ENCODE results near the gene DUSP10.

DUSP10 gene

DNA sequence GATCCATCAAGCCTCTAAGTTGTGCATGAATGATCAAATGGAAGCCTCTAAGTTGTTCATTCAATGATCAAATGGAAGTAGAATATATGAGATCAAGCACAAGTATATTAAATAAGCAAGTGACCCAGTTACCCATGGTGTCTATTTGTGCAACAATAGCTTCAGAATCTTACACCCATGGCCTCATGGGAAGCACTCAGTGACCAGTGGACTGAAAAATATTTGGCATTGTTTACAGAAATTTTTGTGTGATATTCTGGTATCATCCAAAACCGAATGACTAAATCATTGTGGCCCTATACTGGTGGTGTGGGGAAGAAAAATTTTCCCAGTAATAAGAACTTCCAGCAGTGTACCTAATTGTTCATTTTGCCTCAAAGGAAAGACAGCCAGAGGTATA is 46.6 kb downstream of the DUSP10 start:
- H3K79me2 ChIP-seq (ENCODE audit: insufficient read depth, low read depth), result no peaks in the 10 kb centered on the region
- no peaks in the 10 kb centered on the region for H4K20me1 ChIP-seq (ENCODE audit: insufficient read depth)
- no peak overlapping the region for H3K4me2 ChIP-seq
- no peak overlapping the region for H3K4me3 ChIP-seq (IDR thresholded peaks at IDR 0.05; ENCODE audit: insufficient read depth, low read depth, low read length)
- TF ChIP-seq, protein P1, sequence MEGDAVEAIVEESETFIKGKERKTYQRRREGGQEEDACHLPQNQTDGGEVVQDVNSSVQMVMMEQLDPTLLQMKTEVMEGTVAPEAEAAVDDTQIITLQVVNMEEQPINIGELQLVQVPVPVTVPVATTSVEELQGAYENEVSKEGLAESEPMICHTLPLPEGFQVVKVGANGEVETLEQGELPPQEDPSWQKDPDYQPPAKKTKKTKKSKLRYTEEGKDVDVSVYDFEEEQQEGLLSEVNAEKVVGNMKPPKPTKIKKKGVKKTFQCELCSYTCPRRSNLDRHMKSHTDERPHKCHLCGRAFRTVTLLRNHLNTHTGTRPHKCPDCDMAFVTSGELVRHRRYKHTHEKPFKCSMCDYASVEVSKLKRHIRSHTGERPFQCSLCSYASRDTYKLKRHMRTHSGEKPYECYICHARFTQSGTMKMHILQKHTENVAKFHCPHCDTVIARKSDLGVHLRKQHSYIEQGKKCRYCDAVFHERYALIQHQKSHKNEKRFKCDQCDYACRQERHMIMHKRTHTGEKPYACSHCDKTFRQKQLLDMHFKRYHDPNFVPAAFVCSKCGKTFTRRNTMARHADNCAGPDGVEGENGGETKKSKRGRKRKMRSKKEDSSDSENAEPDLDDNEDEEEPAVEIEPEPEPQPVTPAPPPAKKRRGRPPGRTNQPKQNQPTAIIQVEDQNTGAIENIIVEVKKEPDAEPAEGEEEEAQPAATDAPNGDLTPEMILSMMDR (conservative IDR thresholded peaks at IDR 0.05; ENCODE audit: low read depth, low read length), result no peak
- H3K27ac ChIP-seq, result no peak overlapping the region
- H2AFZ ChIP-seq (ENCODE audit: low read depth), result no peak overlapping the region
- no peaks in the 10 kb centered on the region for H3K27me3 ChIP-seq (ENCODE audit: insufficient read depth, low read depth)
- no peak overlapping the region for H3K9ac ChIP-seq
- H3K4me1 ChIP-seq (ENCODE audit: low read depth, poor library complexity, severe bottlenecking), result no peaks in the 10 kb centered on the region
- H3K36me3 ChIP-seq (ENCODE audit: insufficient read depth), result no peaks in the 10 kb centered on the region

DNA sequence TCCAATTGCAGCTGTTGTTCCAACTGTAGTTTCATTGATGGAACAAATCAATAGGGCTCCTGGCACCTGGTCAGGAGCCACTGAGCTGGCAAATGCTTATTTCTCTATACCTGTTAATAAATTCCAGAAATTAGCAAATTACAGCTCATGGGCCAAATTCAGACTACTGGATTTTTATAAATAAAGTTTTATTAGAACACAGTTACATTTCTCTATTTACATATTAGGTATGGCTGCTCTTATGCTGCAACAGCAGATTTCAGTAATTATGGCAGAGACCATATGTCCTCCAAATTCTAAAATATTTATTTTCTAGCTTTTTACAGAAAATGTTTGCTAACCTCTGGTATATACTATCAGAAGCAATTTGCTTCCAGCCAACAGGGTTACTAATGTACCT is 47.8 kb downstream of the DUSP10 start:
- H3K4me2 ChIP-seq, result no peak overlapping the region
- no peak overlapping the region for H2AFZ ChIP-seq (ENCODE audit: low read depth)

DNA sequence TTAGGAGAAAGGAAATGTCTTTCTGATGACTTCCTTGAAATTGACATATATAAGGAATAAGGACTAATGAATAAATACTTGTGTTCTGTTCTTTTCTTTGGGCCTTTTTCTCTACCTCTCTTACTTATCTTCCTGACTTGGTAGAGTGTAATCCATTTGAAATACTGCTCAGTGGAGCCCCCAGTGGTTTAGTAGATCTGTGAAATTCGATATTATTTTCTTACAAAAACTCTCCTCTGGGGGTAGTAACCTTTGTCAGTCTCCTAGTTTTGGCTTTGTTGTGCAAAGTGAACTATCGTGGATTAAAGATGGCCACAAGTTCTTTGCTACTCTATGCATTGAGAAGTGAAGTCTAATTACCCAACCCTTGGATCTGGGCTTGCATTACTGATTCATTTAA is 48.8 kb downstream of the DUSP10 start:
- TF ChIP-seq, protein P1 (conservative IDR thresholded peaks at IDR 0.05; ENCODE audit: low read depth, low read length), result peak; percentile 52
- H3K4me2 ChIP-seq, result no peak overlapping the region

More for the DNA sequence above, 47.8 kb downstream of the DUSP10 start:
- Histone ChIP-seq H4K20me1 (ENCODE audit: insufficient read depth) (no peaks in the 10 kb centered on the region), H3K36me3 (ENCODE audit: insufficient read depth) (no peaks in the 10 kb centered on the region), H3K4me3 (IDR thresholded peaks at IDR 0.05; ENCODE audit: insufficient read depth, low read depth, low read length) (no peak overlapping the region), H3K27ac (no peak overlapping the region), H3K79me2 (ENCODE audit: insufficient read depth, low read depth) (no peaks in the 10 kb centered on the region), H3K27me3 (ENCODE audit: insufficient read depth, low read depth) (no peaks in the 10 kb centered on the region), H3K9ac (no peak overlapping the region), H3K4me1 (ENCODE audit: low read depth, poor library complexity, severe bottlenecking) (peaks cover 6% of the 10 kb centered on the region)
- TF ChIP-seq, protein P1 (conservative IDR thresholded peaks at IDR 0.05; ENCODE audit: low read depth, low read length), result no peak

DNA sequence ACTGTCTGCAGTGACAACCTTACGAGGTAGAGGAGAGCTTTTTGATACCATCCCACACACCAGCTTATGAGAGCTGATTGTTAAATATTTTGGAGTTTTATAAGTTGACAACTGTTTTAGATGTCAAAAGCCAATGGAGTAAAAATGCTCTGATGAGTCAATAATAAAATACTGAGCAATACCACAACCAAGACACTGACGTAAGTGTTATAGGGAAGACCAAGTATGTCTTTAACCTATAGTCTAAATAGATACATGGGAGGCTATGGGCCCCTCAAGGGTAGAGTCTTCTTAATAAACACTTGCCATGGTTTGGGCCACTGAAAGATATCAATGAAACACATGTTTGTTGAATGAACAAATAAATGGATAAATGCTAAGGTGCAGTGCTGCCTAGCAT is 49.2 kb downstream of the DUSP10 start:
- Histone ChIP-seq H3K79me2 (ENCODE audit: insufficient read depth, low read depth) (no peaks in the 10 kb centered on the region), H3K4me3 (IDR thresholded peaks at IDR 0.05; ENCODE audit: insufficient read depth, low read depth, low read length) (no peak overlapping the region), H3K27ac (no peak overlapping the region), H3K4me1 (ENCODE audit: low read depth, poor library complexity, severe bottlenecking) (peaks cover 20% of the 10 kb centered on the region), H3K9ac (no peak overlapping the region), H2AFZ (ENCODE audit: low read depth) (no peak overlapping the region), H3K36me3 (ENCODE audit: insufficient read depth) (no peaks in the 10 kb centered on the region), H4K20me1 (ENCODE audit: insufficient read depth) (no peaks in the 10 kb centered on the region), H3K27me3 (ENCODE audit: insufficient read depth, low read depth) (no peaks in the 10 kb centered on the region), H3K4me2 (no peak overlapping the region)
- TF ChIP-seq, protein P1 (conservative IDR thresholded peaks at IDR 0.05; ENCODE audit: low read depth, low read length), result no peak

More for the DNA sequence above, 48.8 kb downstream of the DUSP10 start:
- Histone ChIP-seq H3K4me1 (ENCODE audit: low read depth, poor library complexity, severe bottlenecking) (peaks cover 16% of the 10 kb centered on the region), H3K36me3 (ENCODE audit: insufficient read depth) (no peaks in the 10 kb centered on the region), H3K27me3 (ENCODE audit: insufficient read depth, low read depth) (no peaks in the 10 kb centered on the region), H2AFZ (ENCODE audit: low read depth) (no peak overlapping the region), H3K4me3 (IDR thresholded peaks at IDR 0.05; ENCODE audit: insufficient read depth, low read depth, low read length) (no peak overlapping the region), H3K79me2 (ENCODE audit: insufficient read depth, low read depth) (no peaks in the 10 kb centered on the region), H3K27ac (no peak overlapping the region), H3K9ac (no peak overlapping the region), H4K20me1 (ENCODE audit: insufficient read depth) (no peaks in the 10 kb centered on the region)
